NOMO-1 treated with DMSO at 0.1 percent for 48 hours (cell line): ENCODE measurements around the gene TSEN34.
"Not testable (repeated sequence)": the region's sequence is repeated elsewhere in the genome, so short reads cannot be mapped to it uniquely, and the experiment has no call there.

Experiments used
- DNase-seq: peaks from one replicate; lab custom pipeline; 2025; ENCODE audit not compliant: unreplicated experiment; lab: John Stamatoyannopoulos, UW

The TSEN34 gene

GRCh38 chr19:54160854-54161253 lies 30.3 kb upstream of the TSEN34 start:
- no peak for DNase-seq

GRCh38 chr19:54162241-54162805 lies 28.8 kb upstream of the TSEN34 start:
- peak; percentile 95 for DNase-seq

- DNase-seq = no peak
Observed at GRCh38 chr19:54162884-54163283, 28.2 kb upstream of the TSEN34 start.

- DNase-seq = no peak
Observed at GRCh38 chr19:54164369-54165068, 26.6 kb upstream of the TSEN34 start.

GRCh38 chr19:54165222-54165621 lies 25.9 kb upstream of the TSEN34 start:
- DNase-seq = no peak

- peak; percentile 82 for DNase-seq
Observed at GRCh38 chr19:54168174-54168917, 22.8 kb upstream of the TSEN34 start.

- no peak for DNase-seq
Observed at GRCh38 chr19:54169149-54169740, 21.9 kb upstream of the TSEN34 start.

- not testable (repeated sequence) for DNase-seq
Observed at GRCh38 chr19:54171736-54172431, 19.2 kb upstream of the TSEN34 start.

- DNase-seq = peak; percentile 7
Observed at GRCh38 chr19:54172471-54173358, 18.4 kb upstream of the TSEN34 start, which contains the start of gene TMC4. TMC4 (minus strand) TSS chr19:54173160; CDS start chr19:54173117, 43 bp downstream.

- no peak for DNase-seq
Observed at GRCh38 chr19:54173359-54173699, 17.8 kb upstream of the TSEN34 start.

- DNase-seq = no peak
Observed at GRCh38 chr19:54173951-54174834, 16.9 kb upstream of the TSEN34 start.

- DNase-seq = no peak
Observed at GRCh38 chr19:54178581-54179261, 12.4 kb upstream of the TSEN34 start.

GRCh38 chr19:54179262-54179852 lies 11.8 kb upstream of the TSEN34 start:
- DNase-seq = no peak

GRCh38 chr19:54179921-54180461 lies 11.1 kb upstream of the TSEN34 start:
- no peak for DNase-seq

GRCh38 chr19:54180691-54181091 lies 10.4 kb upstream of the TSEN34 start:
- DNase-seq = no peak

- DNase-seq = not testable (repeated sequence)
Observed at GRCh38 chr19:54181894-54182293, 9.2 kb upstream of the TSEN34 start.

- no peak for DNase-seq
Observed at GRCh38 chr19:54183431-54183830, 7.7 kb upstream of the TSEN34 start.

- DNase-seq = no peak
Observed at GRCh38 chr19:54186351-54186750, 4.8 kb upstream of the TSEN34 start.
